IMR-90 (cell line): ENCODE measurements around the gene RERE. TPM values are rescaled to one million over a fixed set of nuclear protein-coding genes. Genes with fewer than 3 reads are reported as not detected.

Source experiments
- ATAC-seq: fragments of 200-7000 bp; cut with Tn5 transposase; 2 replicates; pipeline ENCODE4 v1.9.1; 2020; ENCODE audit warnings: low read depth, mild to moderate bottlenecking, moderate library complexity
- BruUV-seq: library from RNA; stranded (reverse); fragments of 400-500 nt; replicated peaks from 2 replicates; lab custom pipeline; 2021; lab: Mats Ljungman, UMichigan
- CTCF ChIA-PET: fragments of 300-600 bp; formaldehyde crosslinking; extraction: SDS; loops from one replicate; lab custom pipeline; 2021; ENCODE audit warnings: antibody characterized with exemption; lab: Yijun Ruan, JAX
- POLR2A ChIA-PET: fragments of 300-600 bp; sonication (Branson Sonifier 250); formaldehyde crosslinking; loops from one replicate; lab custom pipeline; 2022; ENCODE audit warnings: antibody characterized with exemption; ENCODE audit not compliant: unreplicated experiment; lab: Charles Lee
- DNase-seq: peaks from one replicate; pipeline ENCODE4 v3.0.0; 2013
- H2AFZ ChIP-seq: replicated peaks from 2 replicates; pipeline ENCODE3; 2013; ENCODE audit warnings: low read length, mild to moderate bottlenecking; ENCODE audit not compliant: poor library complexity
- H2AK5ac ChIP-seq: 2 replicates; pipeline ENCODE4 v1.6.1; 2013; ENCODE audit warnings: low read depth, low read length, inconsistent platforms
- H2AK9ac ChIP-seq: replicated peaks from 2 replicates; pipeline ENCODE3; 2013; ENCODE audit warnings: mild to moderate bottlenecking, low read depth, low read length, moderate library complexity; ENCODE audit not compliant: poor library complexity
- H2BK120ac ChIP-seq: 2 replicates; pipeline ENCODE4 v1.6.1; 2013; ENCODE audit warnings: low read depth, low read length, inconsistent platforms
- H2BK15ac ChIP-seq: 3 replicates; pipeline ENCODE4 v1.6.1; 2013; ENCODE audit warnings: low read depth, low read length, inconsistent platforms
- H2BK20ac ChIP-seq: 2 replicates; pipeline ENCODE4 v1.6.1; 2013; ENCODE audit warnings: low read depth, mild to moderate bottlenecking, inconsistent platforms, low read length, moderate library complexity
- H2BK5ac ChIP-seq: 2 replicates; pipeline ENCODE4 v1.6.1; 2013; ENCODE audit warnings: mild to moderate bottlenecking, low read depth, low read length, inconsistent platforms; ENCODE audit not compliant: poor library complexity, severe bottlenecking
- H3K14ac ChIP-seq: replicated peaks from 2 replicates; pipeline ENCODE4 v1.6.1; 2013; ENCODE audit warnings: low read depth, low read length, inconsistent platforms
- H3K18ac ChIP-seq: 2 replicates; pipeline ENCODE4 v1.6.1; 2013; ENCODE audit warnings: low read depth, low read length, control low read depth
- H3K23ac ChIP-seq: 2 replicates; pipeline ENCODE4 v1.6.1; 2013; ENCODE audit warnings: low read depth, low read length, inconsistent platforms
- H3K27ac ChIP-seq: 2 replicates; pipeline ENCODE4 v1.5.1; 2013; ENCODE audit warnings: mild to moderate bottlenecking, control low read depth, low read length; ENCODE audit not compliant: insufficient read depth
- H3K27me3 ChIP-seq: 2 replicates; pipeline ENCODE4 v1.6.1; 2013; ENCODE audit warnings: low read length; ENCODE audit not compliant: control insufficient read depth, insufficient read depth
- H3K36me3 ChIP-seq: 2 replicates; pipeline ENCODE4 v1.6.1; 2013; ENCODE audit warnings: low read length, mixed read lengths; ENCODE audit not compliant: control insufficient read depth, insufficient read depth
- H3K4ac ChIP-seq: 2 replicates; pipeline ENCODE4 v1.6.1; 2013; ENCODE audit warnings: low read depth, low read length, inconsistent platforms
- H3K4me1 ChIP-seq: 2 replicates; pipeline ENCODE4 v1.6.1; 2013; ENCODE audit warnings: low read length, mixed read lengths; ENCODE audit not compliant: control insufficient read depth, insufficient read depth
- H3K4me2 ChIP-seq: 2 replicates; pipeline ENCODE4 v1.6.1; 2013; ENCODE audit warnings: low read depth, mild to moderate bottlenecking, control low read depth, low read length, moderate library complexity
- H3K4me3 ChIP-seq: 2 replicates; pipeline ENCODE4 v1.5.1; 2013; ENCODE audit warnings: low read depth, mild to moderate bottlenecking, control low read depth, low read length, moderate library complexity; ENCODE audit not compliant: insufficient read depth
- H3K56ac ChIP-seq: 2 replicates; pipeline ENCODE4 v1.6.1; 2013; ENCODE audit warnings: low read length, inconsistent platforms; ENCODE audit not compliant: insufficient read depth; ENCODE audit errors: extremely low read depth
- H3K79me1 ChIP-seq, 2 experiments: 2 replicates each; pipeline ENCODE4 v1.6.1; 2013; ENCODE audit warnings: low read length in 2 of 2, inconsistent platforms in 1 of 2, low read depth in 1 of 2
- H3K9ac ChIP-seq: 2 replicates; pipeline ENCODE4 v1.6.1; 2013; ENCODE audit warnings: low read depth, low read length, control low read depth
- H3K9me1 ChIP-seq: 2 replicates; pipeline ENCODE4 v1.6.1; 2013; ENCODE audit warnings: low read length, inconsistent platforms; ENCODE audit not compliant: insufficient read depth
- H3K9me3 ChIP-seq: 2 replicates; pipeline ENCODE4 v1.6.1; 2013; ENCODE audit warnings: low read length; ENCODE audit not compliant: control insufficient read depth, insufficient read depth
- H4K20me1 ChIP-seq: 2 replicates; pipeline ENCODE4 v1.6.1; 2013; ENCODE audit warnings: low read length, inconsistent platforms; ENCODE audit not compliant: insufficient read depth
- H4K5ac ChIP-seq: 2 replicates; pipeline ENCODE4 v1.6.1; 2013; ENCODE audit warnings: mild to moderate bottlenecking, low read depth, low read length, control low read depth
- H4K8ac ChIP-seq, 2 experiments: 2 replicates each; pipeline ENCODE4 v1.6.1; 2013; ENCODE audit warnings: low read depth in 2 of 2, low read length in 2 of 2, control low read depth in 1 of 2, inconsistent platforms in 1 of 2
- H4K91ac ChIP-seq: 2 replicates; pipeline ENCODE4 v1.6.1; 2013; ENCODE audit warnings: low read depth, low read length, inconsistent platforms; ENCODE audit not compliant: insufficient read depth
- BHLHE40 ChIP-seq: fragments of 150-350 bp; IDR thresholded peaks from 2 replicates; pipeline ENCODE4 v1.6.1; 2016; ENCODE audit warnings: mild to moderate bottlenecking, low read depth, low read length
- CEBPB ChIP-seq: IDR thresholded peaks from 2 replicates; pipeline ENCODE4 v1.6.1; 2012; ENCODE audit warnings: low read depth, low read length, improper control_type of control experiment
- CHD1 ChIP-seq: IDR thresholded peaks from 2 replicates; pipeline ENCODE4 v1.6.1; 2012; ENCODE audit warnings: low read depth, low read length, improper control_type of control experiment
- FOS ChIP-seq: fragments of 150-350 bp; IDR thresholded peaks from 2 replicates; pipeline ENCODE4 v1.6.1; 2016; ENCODE audit warnings: low read depth, low read length
- MAZ ChIP-seq: IDR thresholded peaks from 2 replicates; pipeline ENCODE4 v1.6.1; 2012; ENCODE audit warnings: low read depth, mild to moderate bottlenecking, low read length, improper control_type of control experiment, moderate library complexity, borderline replicate concordance
- MXI1 ChIP-seq: IDR thresholded peaks from 2 replicates; pipeline ENCODE4 v1.6.1; 2012; ENCODE audit warnings: low read depth, mild to moderate bottlenecking, low read length, moderate library complexity, borderline replicate concordance
- NFE2L2 ChIP-seq: fragments of 150-350 bp; IDR thresholded peaks from 2 replicates; pipeline ENCODE4 v1.6.1; 2016; ENCODE audit warnings: low read depth, mild to moderate bottlenecking, low read length
- RAD21 ChIP-seq: IDR thresholded peaks from 2 replicates; pipeline ENCODE4 v1.6.1; 2012; ENCODE audit warnings: low read length, improper control_type of control experiment
- RCOR1 ChIP-seq: IDR thresholded peaks from 2 replicates; pipeline ENCODE4 v1.6.1; 2012; ENCODE audit warnings: mild to moderate bottlenecking, low read length, improper control_type of control experiment; ENCODE audit not compliant: insufficient replicate concordance
- RFX5 ChIP-seq: IDR thresholded peaks from 2 replicates; pipeline ENCODE4 v1.8.0; 2012; ENCODE audit warnings: low read depth, mild to moderate bottlenecking, low read length, moderate library complexity
- SMC3 ChIP-seq: fragments of 150-350 bp; IDR thresholded peaks from 2 replicates; pipeline ENCODE4 v1.6.1; 2016; ENCODE audit warnings: low read depth, mild to moderate bottlenecking, antibody characterized with exemption, low read length, moderate library complexity
- WGBS, 2 experiments: methylation state at CpG; one replicate each; pipeline versions ENCODE4 v1.1.5 to v1.1.7; 2013; ENCODE audit warnings: missing lambda C conversion rate in 2 of 2; ENCODE audit not compliant: insufficient read length in 1 of 2; ENCODE audit errors: extremely low coverage in 2 of 2; 5-methylcytosine and 5-hydroxymethylcytosine counted together
- dilution Hi-C: fragments of 300-500 bp; cut with HindIII; formaldehyde crosslinking; loops from one replicate; pipeline ENCODE4 v1.14.3; 2018; ENCODE audit warnings: low sequenced_read_pairs; ENCODE audit not compliant: unreplicated experiment
- in situ Hi-C: fragments of 300-500 bp; cut with MboI; formaldehyde crosslinking; loops from 3 replicates; pipeline ENCODE4 v1.14.3; 2019; ENCODE audit warnings: low sequenced_read_pairs, inconsistent platforms, mixed read lengths
- intact Hi-C: fragments of 100-400 bp; cut with micrococcal nuclease; formaldehyde crosslinking; loops from 2 replicates; pipeline ENCODE4 v1.10.0; 2022
- polyA plus RNA-seq, 3 experiments: library from polyadenylated mRNA; depleted of rRNA; stranded (reverse); fragments of >200 nt; gene quantifications; 2 replicates each; pipeline ENCODE4 v1.2.3, GENCODE V29; 2012; ENCODE audit warnings: low replicate concordance in 1 of 3
- total RNA-seq: library from RNA; depleted of rRNA; stranded (reverse); fragments of >200 nt; gene quantifications from 2 replicates; pipeline ENCODE4 v1.2.3, GENCODE V29; 2012
- TF ChIP-seq, protein P1 (sequence below): fragments of 150-350 bp; IDR thresholded peaks from 2 replicates; pipeline ENCODE4 v1.6.1; 2017; ENCODE audit warnings: mild to moderate bottlenecking, antibody characterized with exemption, low read length, low read depth
- TF ChIP-seq, protein P2 (sequence below): fragments of 150-350 bp; IDR thresholded peaks from 2 replicates; pipeline ENCODE4 v1.6.1; 2016; ENCODE audit warnings: low read depth, mild to moderate bottlenecking, low read length, moderate library complexity, borderline replicate concordance

Gene RERE
- total and polyA plus RNA-seq, 2 of the 4 experiments (the other 2 are of a cell fraction): 11.5 to 25.1 TPM

DNA sequence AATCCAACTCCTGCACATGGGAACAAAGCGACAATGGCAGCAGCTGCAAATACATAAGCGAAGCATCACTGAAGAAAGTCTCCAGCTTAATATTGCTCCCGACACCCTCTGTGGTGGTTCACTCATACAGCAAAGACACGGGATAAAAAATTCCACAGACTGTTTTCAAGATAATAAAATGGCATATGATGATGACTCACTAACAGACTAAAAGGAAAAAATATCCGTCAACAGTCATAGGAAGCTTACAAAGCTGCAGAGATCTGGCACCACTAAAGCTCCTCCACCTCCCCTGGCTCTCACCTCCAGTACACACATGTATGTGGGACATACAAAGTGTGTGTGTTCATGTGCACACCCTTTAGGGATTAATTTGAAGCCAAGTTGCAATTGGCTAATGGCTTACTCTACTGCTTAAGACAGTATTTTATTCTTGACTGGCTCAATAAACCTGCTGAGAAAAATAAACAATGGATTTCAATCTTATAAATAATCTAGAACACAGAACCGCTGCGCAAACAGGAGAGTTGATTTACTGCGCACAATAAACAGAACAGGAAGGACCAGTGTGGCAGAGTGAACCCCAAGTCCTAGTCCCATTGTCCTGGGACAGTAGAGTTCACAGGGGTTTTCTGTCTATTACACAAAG lies 405.1 kb downstream of the RERE start:
- no TSS peak for BruUV-seq
- Histone ChIP-seq H3K23ac (peak overlapping the region; percentile 82; the same call in 1 of the 2 replicates), H2BK15ac (no peak overlapping the region), H4K8ac (peak overlapping the region in 1 of 2 experiments; percentile 50; a peak in 2 of 4 replicates), H2AK5ac (peak overlapping the region; percentile 73), H4K20me1 (peaks cover 43% of the 10 kb centered on the region), H3K9ac (no peak overlapping the region), H2BK120ac (peak overlapping the region; percentile 62), H3K36me3 (peaks cover 28% of the 10 kb centered on the region), H4K5ac (no peak overlapping the region), H2BK5ac (peak overlapping the region; percentile 70), H3K27ac (peak overlapping the region; percentile 60; the same call in 1 of the 2 replicates), H2BK20ac (peak overlapping the region; percentile 45), H3K4me3 (no peak overlapping the region), H3K79me1 (peaks cover 28 to 82% of the 10 kb centered on the region in 2 experiments), H3K14ac (peak overlapping the region; percentile 24; the same call in 1 of the 2 replicates), H3K9me1 (peaks cover 33% of the 10 kb centered on the region), H2AK9ac (peak overlapping the region; percentile 57), H3K9me3 (no peaks in the 10 kb centered on the region), H3K27me3 (no peaks in the 10 kb centered on the region), H3K4ac (peak overlapping the region; percentile 59), H3K56ac (0 out of 2 replicates have a peak overlapping the region, but pooled peaks have one; percentile 23), H2AFZ (no peak overlapping the region), H4K91ac (no peak overlapping the region), H3K4me1 (peaks cover 45% of the 10 kb centered on the region), H3K4me2 (peak overlapping the region; percentile 69), H3K18ac (peak overlapping the region; percentile 54; the same call in 1 of the 2 replicates)
- dilution Hi-C loops (no loop called here), intact Hi-C loops (no loop called here), in situ Hi-C loops (no loop called here)
- POLR2A ChIA-PET: interaction anchor here (0.5 kb wide), 1 partner anchor 275 kb away, joined by 3 read pairs; no protein-coding TSS in a partner anchor
- ATAC-seq (peak; percentile 41), DNase-seq (peak; percentile 91)
- WGBS, 2 experiments: no CpG with 5 or more reads among the region's 8 CpGs
- CTCF ChIA-PET: interaction anchor here (0.6 kb wide), 1 partner anchor 284 kb away, joined by 3 read pairs; no protein-coding TSS in a partner anchor
- TF ChIP-seq SMC3 (0 out of 2 replicates have a peak, but pooled peaks have one; percentile 20), RFX5 (no peak), MAZ (no peak), FOS (peak; percentile 78), CHD1 (0 out of 2 replicates have a peak, but pooled peaks have one; percentile 60), NFE2L2 (no peak), MXI1 (no peak), RAD21 (peak; percentile 38), CEBPB (no peak), RCOR1 (no peak), BHLHE40 (peak; percentile 84)
- TF ChIP-seq, protein P1, sequence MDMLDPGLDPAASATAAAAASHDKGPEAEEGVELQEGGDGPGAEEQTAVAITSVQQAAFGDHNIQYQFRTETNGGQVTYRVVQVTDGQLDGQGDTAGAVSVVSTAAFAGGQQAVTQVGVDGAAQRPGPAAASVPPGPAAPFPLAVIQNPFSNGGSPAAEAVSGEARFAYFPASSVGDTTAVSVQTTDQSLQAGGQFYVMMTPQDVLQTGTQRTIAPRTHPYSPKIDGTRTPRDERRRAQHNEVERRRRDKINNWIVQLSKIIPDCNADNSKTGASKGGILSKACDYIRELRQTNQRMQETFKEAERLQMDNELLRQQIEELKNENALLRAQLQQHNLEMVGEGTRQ: no peak
- TF ChIP-seq, protein P2, sequence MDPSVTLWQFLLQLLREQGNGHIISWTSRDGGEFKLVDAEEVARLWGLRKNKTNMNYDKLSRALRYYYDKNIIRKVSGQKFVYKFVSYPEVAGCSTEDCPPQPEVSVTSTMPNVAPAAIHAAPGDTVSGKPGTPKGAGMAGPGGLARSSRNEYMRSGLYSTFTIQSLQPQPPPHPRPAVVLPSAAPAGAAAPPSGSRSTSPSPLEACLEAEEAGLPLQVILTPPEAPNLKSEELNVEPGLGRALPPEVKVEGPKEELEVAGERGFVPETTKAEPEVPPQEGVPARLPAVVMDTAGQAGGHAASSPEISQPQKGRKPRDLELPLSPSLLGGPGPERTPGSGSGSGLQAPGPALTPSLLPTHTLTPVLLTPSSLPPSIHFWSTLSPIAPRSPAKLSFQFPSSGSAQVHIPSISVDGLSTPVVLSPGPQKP: no peak
